GM21423 (cell line): ENCODE results near the gene VSIR.

Source experiments
- ATAC-seq: cut with Tn5 transposase; IDR thresholded peaks from one replicate; pipeline ENCODE4 v1.9.1; 2021; ENCODE audit warnings: mild to moderate bottlenecking, moderate library complexity; ENCODE audit not compliant: unreplicated experiment

The VSIR gene

GRCh38 chr10:71783917-71784678 lies 10.8 kb upstream of the VSIR start:
- ATAC-seq: no peak

- ATAC-seq: no peak
These were observed 9.7 kb upstream of the VSIR start for GRCh38 chr10:71782917-71783490.

GRCh38 chr10:71782221-71782916 lies 9.0 kb upstream of the VSIR start:
- ATAC-seq: no peak

- ATAC-seq: no peak
These were observed 7.4 kb upstream of the VSIR start for GRCh38 chr10:71780719-71781118.

- no peak for ATAC-seq
These were observed 6.8 kb upstream of the VSIR start for GRCh38 chr10:71780156-71780555.

- ATAC-seq: no peak
These were observed 6.3 kb upstream of the VSIR start for GRCh38 chr10:71779641-71780040.

GRCh38 chr10:71778071-71778825 lies 4.9 kb upstream of the VSIR start:
- ATAC-seq: no peak

- no peak for ATAC-seq
These were observed 4.1 kb upstream of the VSIR start for GRCh38 chr10:71777213-71777985.

- ATAC-seq: no peak
These were observed 3.2 kb upstream of the VSIR start for GRCh38 chr10:71776481-71776925.

- ATAC-seq: no peak
These were observed 1.8 kb upstream of the VSIR start for GRCh38 chr10:71774916-71775702.

GRCh38 chr10:71772832-71773220 lies 494 bp downstream of the VSIR start:
- no peak for ATAC-seq

GRCh38 chr10:71771821-71772617 lies 1.3 kb downstream of the VSIR start:
- ATAC-seq: no peak

GRCh38 chr10:71771204-71771603 lies 2.1 kb downstream of the VSIR start:
- no peak for ATAC-seq

- no peak for ATAC-seq
These were observed 2.5 kb downstream of the VSIR start for GRCh38 chr10:71770789-71771188.

- ATAC-seq: no peak
These were observed 3.1 kb downstream of the VSIR start for GRCh38 chr10:71770255-71770654.

- ATAC-seq: peak; percentile 23
These were observed 4.0 kb downstream of the VSIR start for GRCh38 chr10:71769279-71769823.

- ATAC-seq: no peak
These were observed 5.8 kb downstream of the VSIR start for GRCh38 chr10:71767420-71768035.

GRCh38 chr10:71766717-71767419 lies 6.5 kb downstream of the VSIR start:
- no peak for ATAC-seq
